HEK293 (cell line): ENCODE measurements around the gene MRPL43.

ENCODE experiments used
- GLI2 ChIP-seq: fragments of 450-650 bp; formaldehyde crosslinking; IDR thresholded peaks from 2 replicates; pipeline ENCODE4; 2017; ENCODE audit warnings: missing biosample characterization, missing genetic modification characterization, low read depth, borderline replicate concordance
- GLIS2 ChIP-seq: fragments of 450-650 bp; formaldehyde crosslinking; IDR thresholded peaks from 2 replicates; pipeline ENCODE4 v1.5.1; 2016; ENCODE audit warnings: missing biosample characterization, missing genetic modification characterization
- HOXA7 ChIP-seq: sonication (generic); formaldehyde crosslinking; IDR thresholded peaks from 2 replicates; pipeline ENCODE4 v1.8.1; 2022; ENCODE audit warnings: missing genetic modification reagents, borderline replicate concordance
- KLF17 ChIP-seq: fragments of 450-650 bp; formaldehyde crosslinking; IDR thresholded peaks from 2 replicates; pipeline ENCODE4 v1.5.1; 2016; ENCODE audit warnings: missing biosample characterization, missing genetic modification characterization
- PRDM10 ChIP-seq: fragments of 450-650 bp; formaldehyde crosslinking; IDR thresholded peaks from 2 replicates; pipeline ENCODE4 v1.5.1; 2016; ENCODE audit warnings: missing biosample characterization, missing genetic modification characterization
- ZBTB11 ChIP-seq: fragments of 450-650 bp; formaldehyde crosslinking; conservative IDR thresholded peaks from 2 replicates; pipeline ENCODE4 v1.5.1; 2016; ENCODE audit warnings: low read depth, missing biosample characterization, missing genetic modification characterization
- ZBTB26 ChIP-seq: fragments of 450-650 bp; formaldehyde crosslinking; optimal IDR thresholded peaks from 2 replicates; pipeline ENCODE3; 2016; ENCODE audit warnings: missing biosample characterization, mild to moderate bottlenecking, missing genetic modification characterization
- ZFHX2 ChIP-seq: fragments of 450-650 bp; formaldehyde crosslinking; conservative IDR thresholded peaks from 2 replicates; pipeline ENCODE4 v1.5.1; 2016; ENCODE audit warnings: missing biosample characterization, missing genetic modification characterization
- ZNF2 ChIP-seq: fragments of 450-650 bp; formaldehyde crosslinking; IDR thresholded peaks from 2 replicates; pipeline ENCODE4 v1.5.1; 2016; ENCODE audit warnings: missing biosample characterization, missing genetic modification characterization
- ZNF223 ChIP-seq: fragments of 450-650 bp; formaldehyde crosslinking; IDR thresholded peaks from 2 replicates; pipeline ENCODE4 v1.5.1; 2016; ENCODE audit warnings: missing biosample characterization, missing genetic modification characterization
- ZNF280D ChIP-seq: fragments of 450-650 bp; formaldehyde crosslinking; IDR thresholded peaks from 2 replicates; pipeline ENCODE4 v1.5.1; 2016; ENCODE audit warnings: missing biosample characterization, missing genetic modification characterization
- ZNF311 ChIP-seq: fragments of 450-650 bp; formaldehyde crosslinking; IDR thresholded peaks from 2 replicates; pipeline ENCODE4 v1.5.1; 2017; ENCODE audit warnings: missing biosample characterization, missing genetic modification characterization, borderline replicate concordance
- ZNF341 ChIP-seq: fragments of 450-650 bp; formaldehyde crosslinking; IDR thresholded peaks from 2 replicates; pipeline ENCODE4; 2016; ENCODE audit warnings: low read depth, missing biosample characterization, missing genetic modification characterization
- ZNF394 ChIP-seq: fragments of 450-650 bp; formaldehyde crosslinking; IDR thresholded peaks from 2 replicates; pipeline ENCODE4 v1.5.1; 2016; ENCODE audit warnings: missing biosample characterization, missing genetic modification characterization, mild to moderate bottlenecking, moderate library complexity, borderline replicate concordance
- ZNF518A ChIP-seq: fragments of 450-650 bp; formaldehyde crosslinking; conservative IDR thresholded peaks from 2 replicates; pipeline ENCODE4 v1.5.1; 2016; ENCODE audit warnings: low read depth, missing biosample characterization, missing genetic modification characterization
- ZNF580 ChIP-seq: fragments of 450-650 bp; formaldehyde crosslinking; IDR thresholded peaks from 2 replicates; pipeline ENCODE4 v1.5.1; 2016; ENCODE audit warnings: missing biosample characterization, missing genetic modification characterization
- ZNF623 ChIP-seq: fragments of 450-650 bp; formaldehyde crosslinking; IDR thresholded peaks from 2 replicates; pipeline ENCODE4 v1.5.1; 2016; ENCODE audit warnings: missing biosample characterization, missing genetic modification characterization
- ZNF629 ChIP-seq: fragments of 450-650 bp; formaldehyde crosslinking; IDR thresholded peaks from 2 replicates; pipeline ENCODE4 v1.5.1; 2017; ENCODE audit warnings: missing biosample characterization, missing genetic modification characterization
- ZNF664 ChIP-seq: fragments of 450-650 bp; formaldehyde crosslinking; IDR thresholded peaks from 2 replicates; pipeline ENCODE4 v1.5.1; 2016; ENCODE audit warnings: missing biosample characterization, missing genetic modification characterization

The MRPL43 gene

GRCh38 chr10:101018600-101019439 is 31.5 kb upstream of the MRPL43 start (continued):
- TF ChIP-seq GLIS2: peak; percentile 65
- TF ChIP-seq ZNF580 (tag by site-specific recombination): no peak
- no peak for TF ChIP-seq ZNF664 (tag by site-specific recombination)
- TF ChIP-seq ZBTB11 (tag by site-specific recombination): 0 out of 2 replicates have a peak, but pooled peaks have one; percentile 23
- peak; percentile 36; the same call in 1 of the 2 replicates for TF ChIP-seq ZFHX2 (tag by site-specific recombination)
- TF ChIP-seq ZBTB26: peak; percentile 28
- no peak for TF ChIP-seq ZNF280D (tag by site-specific recombination)
- peak; percentile 99 for TF ChIP-seq ZNF394 (tag by site-specific recombination)
- peak; percentile 73; the same call in 1 of the 2 replicates for TF ChIP-seq KLF17 (tag by site-specific recombination)
- TF ChIP-seq ZNF223 (tag by site-specific recombination): no peak
- TF ChIP-seq GLI2 (tag by site-specific recombination): no peak
- no peak for TF ChIP-seq ZNF518A (tag by site-specific recombination)
- TF ChIP-seq ZNF311 (tag by site-specific recombination): no peak
- no peak for TF ChIP-seq HOXA7 (CRISPR knock-in tag)
- TF ChIP-seq ZNF2: peak; percentile 83; the same call in 1 of the 2 replicates
- TF ChIP-seq ZNF341: peak; percentile 53
- peak; percentile 47 for TF ChIP-seq ZNF629
- no peak for TF ChIP-seq ZNF623 (tag by site-specific recombination)
- TF ChIP-seq PRDM10 (tag by site-specific recombination): no peak
